ENCODE data around the gene RIOX2. TPM values are rescaled to one million over a fixed set of nuclear protein-coding genes. Genes with fewer than 3 reads are reported as not detected.

Gene RIOX2
- total RNA-seq, 1 donor from 2014 or later: 34.8 TPM

GRCh38 chr3:97991293-97991682 is 19.1 kb upstream of the RIOX2 start:
- ATAC-seq (ENCODE audit: low read depth) (no peak), DNase-seq (no peak)
- no peaks in the 10 kb centered on the region for H3K9me3 Mint-ChIP-seq
- H3K4me3 Mint-ChIP-seq: no peak overlapping the region
- no peaks in the 10 kb centered on the region for H3K36me3 Mint-ChIP-seq (ENCODE audit: low read depth)
- intact Hi-C loops (cut with micrococcal nuclease): no loop called here
- TF ChIP-seq, protein P1, sequence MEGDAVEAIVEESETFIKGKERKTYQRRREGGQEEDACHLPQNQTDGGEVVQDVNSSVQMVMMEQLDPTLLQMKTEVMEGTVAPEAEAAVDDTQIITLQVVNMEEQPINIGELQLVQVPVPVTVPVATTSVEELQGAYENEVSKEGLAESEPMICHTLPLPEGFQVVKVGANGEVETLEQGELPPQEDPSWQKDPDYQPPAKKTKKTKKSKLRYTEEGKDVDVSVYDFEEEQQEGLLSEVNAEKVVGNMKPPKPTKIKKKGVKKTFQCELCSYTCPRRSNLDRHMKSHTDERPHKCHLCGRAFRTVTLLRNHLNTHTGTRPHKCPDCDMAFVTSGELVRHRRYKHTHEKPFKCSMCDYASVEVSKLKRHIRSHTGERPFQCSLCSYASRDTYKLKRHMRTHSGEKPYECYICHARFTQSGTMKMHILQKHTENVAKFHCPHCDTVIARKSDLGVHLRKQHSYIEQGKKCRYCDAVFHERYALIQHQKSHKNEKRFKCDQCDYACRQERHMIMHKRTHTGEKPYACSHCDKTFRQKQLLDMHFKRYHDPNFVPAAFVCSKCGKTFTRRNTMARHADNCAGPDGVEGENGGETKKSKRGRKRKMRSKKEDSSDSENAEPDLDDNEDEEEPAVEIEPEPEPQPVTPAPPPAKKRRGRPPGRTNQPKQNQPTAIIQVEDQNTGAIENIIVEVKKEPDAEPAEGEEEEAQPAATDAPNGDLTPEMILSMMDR (IDR thresholded peaks at IDR 0.05): no peak
- peaks cover 2% of the 10 kb centered on the region for H3K4me1 Mint-ChIP-seq
- peaks cover 3% of the 10 kb centered on the region for H3K27me3 Mint-ChIP-seq
- POLR2A ChIA-PET: interaction anchor here (0.5 to 1.1 kb wide), 2 partner anchors 10 to 13 kb away, joined by 3 read pairs; no protein-coding TSS in a partner anchor
- H3K27ac Mint-ChIP-seq: no peak overlapping the region
- CTCF ChIA-PET: no interaction called here

DNA sequence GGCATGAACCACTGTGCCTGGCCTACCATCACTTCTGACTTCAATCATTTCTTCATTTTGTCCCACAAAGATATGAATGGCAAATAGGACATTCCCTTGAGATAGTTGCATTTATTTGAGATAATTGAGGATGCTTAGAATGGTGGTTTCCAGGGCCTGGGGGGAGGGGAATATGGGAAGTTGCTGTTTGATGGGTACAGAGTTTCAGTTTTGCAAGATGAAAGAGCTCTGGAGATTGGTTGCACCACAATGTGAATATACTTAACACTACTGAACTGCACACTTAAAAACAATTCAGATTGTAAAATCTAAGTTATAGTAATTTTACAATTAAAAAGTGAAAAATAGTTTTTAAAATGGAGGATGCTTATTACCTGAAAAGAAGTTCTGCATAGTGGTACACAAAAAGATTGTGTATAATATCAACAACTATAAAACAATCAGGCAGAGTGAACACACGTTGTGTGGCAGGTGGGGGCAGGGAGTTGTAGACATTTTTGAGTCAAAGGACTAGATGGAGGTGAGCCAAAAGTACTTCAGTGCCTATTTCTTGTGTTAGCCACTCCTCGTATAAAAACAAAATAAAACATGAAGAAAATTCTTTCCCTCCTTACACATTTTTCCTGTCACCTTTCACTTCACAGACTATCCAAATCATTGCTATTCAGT is 18.5 kb upstream of the RIOX2 start:
- POLR2A ChIA-PET: interaction anchor here (0.5 to 1.1 kb wide), 2 partner anchors 11 to 14 kb away, joined by 3 read pairs; no protein-coding TSS in a partner anchor
- CTCF ChIA-PET: no interaction called here
- TF ChIP-seq, protein P1 (IDR thresholded peaks at IDR 0.05): no peak
- H3K27me3 Mint-ChIP-seq: peaks cover 3% of the 10 kb centered on the region
- H3K27ac Mint-ChIP-seq: no peak overlapping the region
- ATAC-seq (ENCODE audit: low read depth): no peak
- H3K4me1 Mint-ChIP-seq: peaks cover 2% of the 10 kb centered on the region
- intact Hi-C loops (cut with micrococcal nuclease): no loop called here
- H3K4me3 Mint-ChIP-seq: no peak overlapping the region
- no peak for DNase-seq
- H3K36me3 Mint-ChIP-seq (ENCODE audit: low read depth): no peaks in the 10 kb centered on the region
- no peaks in the 10 kb centered on the region for H3K9me3 Mint-ChIP-seq

DNA sequence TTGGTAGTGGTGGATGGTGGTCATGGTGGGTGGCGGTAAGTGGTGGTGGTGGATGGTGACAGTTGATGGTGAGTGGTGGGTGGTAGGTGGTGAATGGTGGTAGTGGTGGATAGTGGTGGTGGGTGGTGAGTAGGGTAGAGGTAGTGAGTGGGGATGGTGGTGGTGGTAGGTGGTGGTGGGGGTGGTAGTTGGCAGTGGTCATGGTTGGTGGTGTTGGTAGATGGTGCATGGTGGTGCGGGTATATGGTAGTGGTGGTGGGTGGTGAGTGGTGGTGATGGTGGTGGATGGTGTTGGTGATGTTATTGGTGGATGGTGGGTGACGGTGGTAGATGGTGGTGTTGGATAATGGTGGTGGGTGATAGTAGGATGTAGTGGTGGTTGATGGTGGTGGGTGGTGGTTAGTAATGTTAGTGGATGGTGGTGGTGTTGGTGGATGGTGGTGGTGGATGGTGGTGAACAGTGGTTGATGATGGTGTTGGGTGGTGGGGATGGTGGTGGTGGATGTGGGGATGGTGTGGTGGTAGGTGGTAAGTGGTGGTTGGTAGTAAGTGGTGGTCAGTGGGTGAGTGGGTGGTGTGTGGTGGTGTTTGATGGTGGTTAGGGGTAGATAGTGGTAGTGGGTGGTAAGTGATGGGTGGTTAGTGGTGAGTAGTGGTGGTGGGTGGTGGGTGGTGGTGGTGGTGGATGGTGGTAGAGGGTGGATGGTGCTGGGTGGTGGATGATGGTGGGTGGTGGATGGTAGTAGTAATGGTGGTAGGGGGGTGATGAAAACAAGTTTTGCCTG is 16.7 kb upstream of the RIOX2 start:
- ChIA-PET CTCF (no interaction called here), POLR2A (no interaction called here)
- peaks cover 2% of the 10 kb centered on the region for H3K4me1 Mint-ChIP-seq
- DNase-seq (no peak), ATAC-seq (ENCODE audit: low read depth) (no peak)
- H3K27ac Mint-ChIP-seq: no peak overlapping the region
- H3K27me3 Mint-ChIP-seq: peaks cover 5% of the 10 kb centered on the region
- no peaks in the 10 kb centered on the region for H3K36me3 Mint-ChIP-seq (ENCODE audit: low read depth)
- TF ChIP-seq, protein P1 (IDR thresholded peaks at IDR 0.05): no peak
- intact Hi-C loops (cut with micrococcal nuclease): no loop called here
- H3K9me3 Mint-ChIP-seq: no peaks in the 10 kb centered on the region
- H3K4me3 Mint-ChIP-seq: no peak overlapping the region

DNA sequence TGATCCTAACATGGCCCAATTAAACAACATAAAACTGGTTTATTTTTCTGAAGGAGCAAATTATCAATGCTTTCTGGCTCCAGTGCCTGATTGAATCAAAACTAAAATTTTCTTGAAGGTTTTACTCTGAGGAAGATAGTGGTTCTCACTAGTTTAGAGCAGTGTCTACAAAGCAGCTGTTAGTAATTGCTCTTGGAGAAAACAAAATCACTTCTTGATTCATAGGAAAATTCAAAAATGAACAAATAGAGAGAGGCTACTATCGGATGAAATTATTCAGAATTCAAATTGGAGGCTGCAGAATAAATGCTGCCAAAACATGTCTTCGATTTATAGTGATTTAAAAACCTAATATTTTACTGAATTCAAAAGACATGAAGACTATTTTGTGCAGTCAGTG is 15.1 kb upstream of the RIOX2 start:
- intact Hi-C loops (cut with micrococcal nuclease): no loop called here
- ChIA-PET CTCF (no interaction called here), POLR2A (no interaction called here)
- no peak for ATAC-seq (ENCODE audit: low read depth)
- DNase-seq: no peak
- Mint-ChIP-seq H3K27me3 (peaks cover 3% of the 10 kb centered on the region), H3K9me3 (no peaks in the 10 kb centered on the region), H3K27ac (no peak overlapping the region), H3K4me1 (peaks cover 2% of the 10 kb centered on the region), H3K36me3 (ENCODE audit: low read depth) (no peaks in the 10 kb centered on the region), H3K4me3 (no peak overlapping the region)
- TF ChIP-seq, protein P1 (IDR thresholded peaks at IDR 0.05): no peak

- Mint-ChIP-seq H3K9me3 (no peaks in the 10 kb centered on the region), H3K27ac (no peak overlapping the region), H3K27me3 (peaks cover 3% of the 10 kb centered on the region), H3K4me3 (no peak overlapping the region), H3K36me3 (ENCODE audit: low read depth) (no peaks in the 10 kb centered on the region), H3K4me1 (no peaks in the 10 kb centered on the region)
- CTCF ChIA-PET: interaction anchor here (1.6 kb wide), 1 partner anchor 39 kb away, joined by 4 read pairs; no protein-coding TSS in a partner anchor
- ATAC-seq (ENCODE audit: low read depth): no peak
- DNase-seq: no peak
- TF ChIP-seq, protein P1 (IDR thresholded peaks at IDR 0.05): no peak
- intact Hi-C loops (cut with micrococcal nuclease): no loop called here
- POLR2A ChIA-PET: no interaction called here
Observed at GRCh38 chr3:97983933-97984491, 11.8 kb upstream of the RIOX2 start.

Measured in activated B cell treated with CpG ODN at 0.5 μM for 24 hours (primary cell).